HG03571 (cell line): ENCODE measurements around the gene SMYD4.
"Not testable (repeated sequence)": the region's sequence is repeated elsewhere in the genome, so short reads cannot be mapped to it uniquely, and the experiment has no call there.

Experiments
- ATAC-seq: cut with Tn5 transposase; IDR thresholded peaks from one replicate; pipeline ENCODE4 v1.9.1; 2021; ENCODE audit not compliant: unreplicated experiment

SMYD4 gene

DNA sequence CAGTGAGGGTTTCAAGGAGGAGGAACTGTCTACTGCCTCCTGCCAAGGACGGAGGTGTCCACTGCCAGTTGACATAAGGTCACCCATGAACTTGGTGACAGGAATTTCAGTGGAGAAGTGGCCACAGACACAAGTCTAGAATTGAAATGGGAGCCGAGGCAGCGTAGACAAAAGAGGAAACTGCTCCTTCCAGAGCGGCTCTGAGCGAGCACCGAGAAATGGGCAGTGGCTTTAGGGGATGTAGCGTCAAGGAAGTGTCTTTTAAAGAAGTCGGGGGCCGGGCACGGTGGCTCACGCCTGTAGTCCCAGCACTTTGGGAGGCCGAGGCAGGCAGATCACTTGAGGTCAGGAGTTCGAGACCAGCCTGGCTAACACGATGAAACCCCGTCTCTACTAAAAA, 70.9 kb downstream of the SMYD4 start:
- ATAC-seq, result no peak

DNA sequence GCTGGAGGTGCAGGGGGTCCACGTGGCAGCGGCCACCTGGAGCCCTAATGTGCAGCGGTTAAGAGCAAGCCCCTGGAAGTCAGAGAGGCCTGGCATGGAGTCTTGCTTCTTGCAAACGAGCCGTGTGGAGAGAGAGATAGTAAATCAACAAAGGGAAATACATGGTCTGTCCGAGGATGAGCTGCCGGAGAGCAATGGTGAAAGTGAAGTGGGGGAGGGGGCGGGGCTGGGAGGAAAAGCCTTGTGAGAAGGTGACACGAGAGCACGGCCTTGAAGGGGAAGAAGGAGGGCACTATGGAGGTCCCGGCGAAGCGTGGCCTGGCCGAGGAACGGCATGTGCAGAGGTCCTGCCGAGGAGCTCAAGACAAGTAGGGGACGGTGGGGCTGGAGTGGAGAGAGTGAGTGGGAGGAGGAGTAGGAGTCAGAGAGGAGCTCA, 73.9 kb downstream of the SMYD4 start:
- no peak for ATAC-seq

DNA sequence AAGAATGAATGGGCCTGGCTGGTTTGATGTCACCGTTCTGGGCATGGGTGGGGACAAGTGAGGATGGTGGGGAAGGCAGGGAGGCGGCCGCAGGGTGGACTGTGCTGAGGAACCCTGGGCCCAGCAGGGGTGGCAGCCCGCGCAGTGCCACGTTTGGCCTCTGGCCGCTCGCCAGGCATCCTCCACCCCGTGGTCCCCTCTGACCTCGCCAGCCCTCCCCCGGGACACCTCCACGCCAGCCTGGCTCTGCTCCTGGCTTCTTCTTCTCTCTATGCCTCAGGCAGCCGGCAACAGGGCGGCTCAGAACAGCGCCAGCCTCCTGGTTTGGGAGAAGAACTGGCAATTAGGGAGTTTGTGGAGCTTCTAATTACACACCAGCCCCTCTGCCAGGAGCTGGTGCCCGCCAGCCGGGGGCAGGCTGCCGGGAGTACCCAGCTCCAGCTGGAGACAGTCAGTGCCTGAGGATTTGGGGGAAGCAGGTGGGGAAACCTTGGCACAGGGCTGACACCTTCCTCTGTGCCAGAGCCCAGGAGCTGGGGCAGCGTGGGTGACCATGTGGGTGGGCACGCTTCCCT, 74.4 kb downstream of the SMYD4 start:
- no peak for ATAC-seq

DNA sequence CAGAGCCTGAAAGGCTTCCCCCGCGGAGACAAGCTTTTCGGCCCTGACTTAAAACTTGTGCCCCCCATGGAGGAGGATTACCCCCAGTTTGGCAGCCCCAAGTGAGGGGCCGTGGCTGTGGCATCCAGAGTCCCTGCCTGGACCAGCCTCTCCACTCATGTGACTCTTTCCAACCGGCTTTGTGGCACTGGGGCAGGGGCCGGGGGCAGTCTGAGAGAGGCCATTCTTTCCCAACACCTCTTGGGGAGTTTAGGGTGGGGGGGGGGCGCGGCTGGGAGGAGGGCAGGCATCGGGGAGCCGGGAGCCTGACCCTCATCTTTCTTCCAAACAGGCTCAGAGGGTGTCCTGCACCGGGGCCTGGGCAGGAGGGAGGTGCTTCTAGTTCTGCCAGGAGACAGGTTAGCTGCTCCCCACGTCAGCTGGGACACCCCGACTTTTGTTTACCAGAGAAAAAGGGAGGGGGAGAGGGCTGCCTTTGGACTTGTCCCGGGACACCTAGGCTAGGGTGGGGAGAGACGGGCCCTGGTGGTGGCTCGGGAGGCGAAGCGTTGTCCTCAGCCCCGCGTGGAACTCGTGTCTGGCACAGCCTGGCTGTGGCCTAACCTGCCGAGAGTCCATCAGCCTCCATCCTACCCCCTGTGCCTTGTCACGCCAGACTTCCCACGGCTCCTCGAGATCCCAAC, 75.1 kb downstream of the SMYD4 start:
- no peak for ATAC-seq

DNA sequence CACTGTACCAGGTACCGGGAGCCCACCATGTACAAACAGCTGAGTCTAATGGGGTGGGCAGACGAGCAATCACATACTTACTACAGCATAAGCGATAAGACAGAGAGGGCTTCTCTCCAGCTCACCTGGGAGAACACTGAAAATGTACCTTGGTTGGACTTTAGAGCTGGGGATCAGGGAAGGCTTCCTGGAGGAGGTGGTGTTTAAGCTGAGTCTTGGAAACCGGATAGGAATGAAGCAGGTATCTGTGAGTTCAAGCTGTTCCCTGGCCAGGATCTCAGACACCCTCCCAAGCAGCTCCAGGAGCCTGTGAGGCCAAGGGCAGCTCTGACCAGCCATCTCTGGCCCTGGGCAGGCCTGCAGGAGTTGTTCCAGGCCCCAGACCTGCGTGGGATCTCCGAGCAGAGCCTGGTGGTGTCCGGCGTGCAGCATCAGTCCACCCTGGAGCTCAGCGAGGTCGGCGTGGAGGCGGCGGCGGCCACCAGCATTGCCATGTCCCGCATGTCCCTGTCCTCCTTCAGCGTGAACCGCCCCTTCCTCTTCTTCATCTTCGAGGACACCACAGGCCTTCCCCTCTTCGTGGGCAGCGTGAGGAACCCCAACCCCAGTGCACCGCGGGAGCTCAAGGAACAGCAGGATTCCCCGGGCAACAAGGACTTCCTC, 75.8 kb downstream of the SMYD4 start:
- ATAC-seq, result no peak

DNA sequence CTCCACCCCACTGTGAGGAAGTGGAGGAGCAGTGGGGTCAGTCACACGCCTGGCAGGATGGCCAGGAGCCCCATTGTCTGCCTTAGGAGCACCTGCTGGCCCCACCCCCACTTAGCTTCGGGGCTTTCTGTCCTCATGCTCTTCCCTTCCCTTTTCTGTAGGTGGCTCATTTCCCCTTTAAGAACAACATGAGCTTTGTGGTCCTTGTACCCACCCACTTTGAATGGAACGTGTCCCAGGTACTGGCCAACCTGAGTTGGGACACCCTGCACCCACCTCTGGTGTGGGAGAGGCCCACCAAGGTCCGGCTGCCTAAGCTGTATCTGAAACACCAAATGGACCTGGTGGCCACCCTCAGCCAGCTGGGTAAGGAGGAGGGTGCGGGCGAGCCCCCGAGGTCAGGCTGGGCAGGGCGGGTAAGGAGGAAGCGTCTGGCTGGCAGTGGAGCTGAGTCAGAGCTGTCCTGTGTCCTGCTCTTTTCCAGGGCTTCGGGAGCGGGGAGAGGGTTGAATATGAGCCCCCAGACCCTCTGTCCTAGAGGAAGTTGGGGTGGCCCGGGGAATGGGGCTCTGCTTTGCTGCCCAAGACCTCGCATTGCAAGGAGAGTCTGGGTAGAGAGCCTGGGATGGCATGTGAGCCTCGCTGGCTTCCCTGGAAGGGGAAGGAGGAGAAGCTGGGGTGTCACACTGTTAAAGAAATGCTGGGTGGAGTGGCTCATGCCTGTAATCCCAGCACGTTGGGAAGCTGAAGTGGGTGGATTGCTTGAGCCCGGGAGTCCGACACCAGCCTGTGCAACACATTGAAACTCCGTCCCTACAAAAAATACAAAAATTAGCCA, 77.1 kb downstream of the SMYD4 start:
- no peak for ATAC-seq

DNA sequence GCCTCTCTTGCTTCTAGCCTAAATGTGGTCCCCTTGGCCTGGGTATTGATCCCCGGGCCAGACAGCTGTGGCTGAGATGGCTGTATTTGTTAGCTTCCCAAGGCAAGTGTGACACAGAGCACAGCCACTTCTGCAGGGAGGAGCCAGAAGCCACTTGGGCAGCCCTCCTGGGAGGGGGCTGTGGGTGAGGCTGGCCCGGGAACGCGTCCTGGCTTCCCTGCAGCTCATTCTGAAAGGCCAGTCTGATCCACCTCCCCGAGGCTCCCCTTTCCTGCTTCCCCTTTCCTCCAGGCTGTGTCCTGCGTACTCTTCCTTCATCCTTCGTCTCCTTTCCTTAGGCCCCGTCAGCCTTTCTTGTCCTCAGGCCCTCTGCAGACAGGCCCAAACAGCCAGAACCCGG, 79.1 kb downstream of the SMYD4 start:
- no peak for ATAC-seq

DNA sequence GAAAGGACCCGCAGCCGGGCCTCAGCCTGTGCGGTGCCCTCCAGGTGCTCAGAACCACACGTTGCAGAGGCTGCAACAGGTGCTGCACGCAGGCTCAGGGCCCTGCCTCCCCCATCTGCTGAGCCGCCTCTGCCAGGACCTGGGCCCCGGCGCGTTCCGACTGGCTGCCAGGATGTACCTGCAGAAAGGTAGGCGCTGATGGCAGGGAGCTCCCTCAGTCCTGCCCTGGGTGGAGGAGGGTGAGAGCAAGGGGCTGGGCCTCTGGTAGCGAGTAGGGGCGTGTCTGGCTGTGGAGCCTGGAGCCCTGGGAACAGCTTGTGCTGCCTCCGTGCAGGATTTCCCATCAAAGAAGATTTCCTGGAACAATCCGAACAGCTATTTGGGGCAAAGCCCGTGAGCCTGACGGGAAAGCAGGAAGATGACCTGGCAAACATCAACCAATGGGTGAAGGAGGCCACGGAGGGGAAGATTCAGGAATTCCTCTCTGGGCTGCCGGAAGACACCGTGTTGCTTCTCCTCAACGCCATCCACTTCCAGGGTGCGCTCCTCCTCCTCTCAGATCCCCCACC, 82.6 kb downstream of the SMYD4 start:
- no peak for ATAC-seq

DNA sequence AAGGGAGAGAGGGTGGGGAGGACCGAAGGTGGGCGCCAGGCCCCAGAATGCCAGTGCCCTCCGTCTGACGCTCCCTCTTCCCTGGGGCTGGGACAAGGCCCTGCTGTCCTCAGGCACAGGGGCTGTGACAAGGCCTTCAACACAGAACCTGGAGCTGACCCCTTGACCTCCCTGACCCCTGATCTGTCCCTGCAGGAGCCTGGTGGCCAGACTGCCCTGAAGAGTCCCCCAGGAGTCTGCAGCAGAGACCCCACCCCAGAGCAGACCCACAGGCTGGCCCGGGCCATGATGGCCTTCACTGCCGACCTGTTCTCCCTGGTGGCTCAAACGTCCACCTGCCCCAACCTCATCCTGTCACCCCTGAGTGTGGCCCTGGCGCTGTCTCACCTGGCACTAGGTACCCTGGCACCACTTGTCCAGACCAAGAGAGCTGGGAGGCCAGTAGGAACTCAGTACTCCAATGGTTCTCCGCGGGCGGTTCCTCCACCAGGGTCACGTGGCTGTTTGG, 84.1 kb downstream of the SMYD4 start:
- no peak for ATAC-seq

DNA sequence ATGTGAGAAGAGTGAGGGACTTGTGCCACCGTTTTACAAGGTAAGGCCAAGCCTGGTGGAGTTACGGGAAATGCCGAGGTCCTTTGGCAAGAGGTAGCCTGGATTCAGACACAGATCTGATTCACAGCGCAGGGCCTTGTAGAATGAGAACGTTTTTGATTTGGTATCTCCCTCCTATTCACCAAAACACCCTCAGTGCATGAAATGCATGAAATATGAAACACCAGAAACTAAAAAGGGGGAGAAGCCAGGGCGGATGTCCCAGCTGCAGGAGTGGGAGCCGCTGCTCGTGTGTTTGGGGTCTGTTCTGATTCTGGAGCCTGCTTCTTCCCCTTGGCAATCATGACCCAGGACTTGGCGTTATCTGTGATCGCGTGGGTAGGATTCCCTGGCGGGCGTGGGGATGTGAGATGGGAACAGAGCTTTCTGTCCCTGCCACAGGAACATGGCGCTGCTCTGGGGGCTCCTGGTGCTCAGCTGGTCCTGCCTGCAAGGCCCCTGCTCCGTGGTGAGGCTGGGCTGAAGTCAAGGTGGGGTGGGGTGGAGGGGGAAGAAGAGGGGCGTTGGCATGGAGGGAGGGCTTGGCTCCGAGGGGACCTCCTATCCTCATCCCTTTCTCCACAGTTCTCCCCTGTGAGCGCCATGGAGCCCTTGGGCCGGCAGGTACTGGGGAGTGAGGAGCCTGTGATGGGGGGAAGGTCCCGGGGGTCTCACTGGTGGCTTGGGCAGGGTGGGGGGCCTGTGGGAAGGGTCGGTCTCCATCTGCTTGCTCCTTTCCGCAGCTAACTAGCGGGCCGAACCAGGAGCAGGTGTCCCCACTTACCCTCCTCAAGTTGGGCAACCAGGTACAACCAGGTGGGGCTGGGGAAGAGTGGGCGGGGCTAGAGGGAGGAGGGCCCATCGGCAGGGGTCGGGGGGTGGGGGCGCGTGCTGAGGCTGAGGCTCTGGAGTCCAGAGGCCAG, 84.9 kb downstream of the SMYD4 start:
- ATAC-seq, result no peak

DNA sequence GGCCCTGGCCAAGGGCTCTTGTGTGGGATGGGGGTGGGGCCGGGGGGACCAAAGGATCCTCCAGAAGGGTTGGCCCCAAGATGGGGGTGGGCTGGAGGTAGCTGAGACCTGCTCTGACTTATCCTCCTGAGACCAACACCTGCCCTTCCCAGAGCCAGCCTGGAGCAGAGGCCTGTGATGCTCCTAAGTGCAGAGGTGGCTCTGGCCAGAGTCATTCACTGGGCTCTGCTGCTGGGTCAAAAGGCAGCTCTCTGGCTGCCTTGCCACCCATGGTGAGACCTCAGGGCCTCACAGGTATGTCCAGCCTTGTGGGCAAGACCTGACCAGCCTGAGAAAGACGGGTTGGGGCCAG, 86.6 kb downstream of the SMYD4 start:
- ATAC-seq, result no peak

DNA sequence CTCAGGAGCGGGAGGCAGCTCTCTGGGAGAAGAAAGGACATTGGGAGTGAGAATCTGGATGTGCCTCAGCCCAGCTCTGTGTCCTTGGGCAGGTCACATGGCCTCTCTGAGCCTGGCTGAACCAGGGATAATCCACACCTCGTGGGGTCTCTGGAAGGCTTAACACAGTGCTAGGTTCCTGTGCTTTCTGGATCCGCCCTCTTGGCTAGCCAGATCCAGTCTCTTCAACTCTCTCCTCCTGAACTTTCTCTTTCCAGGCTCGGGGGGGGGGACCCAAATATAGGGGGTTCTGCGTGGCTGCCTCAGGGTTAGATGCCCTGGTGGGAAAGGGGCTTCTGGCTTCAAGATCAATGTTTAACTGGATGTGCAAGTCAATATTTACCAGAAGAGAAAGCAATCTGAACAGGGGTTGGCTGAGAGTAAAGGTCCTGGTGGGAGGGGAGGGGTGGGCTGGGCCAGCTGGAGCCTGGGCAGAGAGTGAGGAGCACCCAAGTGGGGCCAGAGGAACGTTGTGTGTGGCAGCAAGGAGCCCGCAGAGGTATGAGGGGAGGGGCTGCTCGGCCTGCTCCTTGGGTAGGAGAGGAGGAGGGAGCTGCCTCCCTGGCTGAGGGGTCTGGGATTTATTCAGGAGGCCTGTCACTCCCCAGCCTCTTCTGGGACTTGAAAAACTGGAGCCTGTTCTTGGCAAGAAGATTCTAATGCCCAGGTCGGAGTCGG, 87.2 kb downstream of the SMYD4 start, which contains the start of gene SERPINF2:
TSS of gene SERPINF2 (plus strand) at position 501 of the 717 bp plus-strand sequence. CDS start 2,125 bp downstream, outside the sequence.
- ATAC-seq, result no peak

DNA sequence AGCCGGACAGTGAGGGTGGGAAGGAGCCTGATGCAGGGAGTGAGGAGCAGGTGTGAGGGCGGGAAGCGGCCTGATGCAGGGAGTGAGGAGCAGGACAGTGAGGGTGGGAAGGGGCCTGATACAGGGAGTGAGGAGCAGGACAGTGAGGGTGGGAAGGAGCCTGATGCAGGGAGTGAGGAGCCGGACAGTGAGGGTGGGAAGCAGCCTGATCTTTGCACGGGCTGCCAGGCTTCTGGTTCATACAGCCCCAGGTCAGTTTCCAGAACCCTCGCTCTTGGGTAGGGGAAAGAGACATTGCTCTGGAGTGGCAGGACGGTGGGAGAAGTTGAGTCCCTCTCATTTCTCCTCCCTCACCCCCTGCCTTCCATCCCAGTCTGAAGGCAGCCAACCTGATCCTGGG, 87.8 kb downstream of the SMYD4 start:
- not testable (repeated sequence) for ATAC-seq

DNA sequence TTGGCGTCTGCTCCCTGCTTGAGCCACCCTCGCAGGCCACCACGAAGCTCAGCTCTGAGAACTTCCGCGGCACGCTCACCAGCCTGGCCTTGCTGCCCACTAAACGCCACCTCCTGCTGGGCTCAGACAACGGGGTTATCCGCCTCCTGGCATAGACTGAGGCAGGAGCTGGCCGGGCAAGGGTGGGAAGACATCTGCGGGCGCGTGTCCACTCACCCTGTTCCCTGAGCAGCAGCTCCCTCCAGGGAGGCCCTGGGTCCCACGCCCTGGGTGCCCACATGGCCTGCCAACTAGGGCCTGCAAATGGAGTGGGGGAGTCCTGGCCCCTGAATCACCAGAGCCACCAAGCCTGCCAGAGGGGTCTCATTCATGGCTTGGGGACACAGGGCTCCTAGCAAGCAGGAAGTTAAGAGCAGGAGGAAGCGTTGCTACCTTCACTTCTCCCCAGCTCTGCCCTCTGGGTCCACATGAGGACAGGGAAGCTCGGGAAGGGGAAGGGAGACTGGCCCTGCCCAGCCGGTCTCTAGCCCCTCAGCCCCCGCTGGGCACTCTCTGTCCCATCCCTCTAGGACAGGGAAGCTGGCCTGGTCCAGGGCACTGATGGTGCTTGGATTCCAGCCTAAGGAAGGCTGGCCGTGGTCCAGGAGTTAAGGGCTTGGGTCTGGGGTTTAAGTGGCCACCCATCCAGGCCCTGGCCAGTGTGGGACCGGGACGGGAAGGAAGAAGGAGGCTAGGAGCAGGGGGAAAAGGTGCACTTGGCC, 92.0 kb downstream of the SMYD4 start:
- no peak for ATAC-seq

DNA sequence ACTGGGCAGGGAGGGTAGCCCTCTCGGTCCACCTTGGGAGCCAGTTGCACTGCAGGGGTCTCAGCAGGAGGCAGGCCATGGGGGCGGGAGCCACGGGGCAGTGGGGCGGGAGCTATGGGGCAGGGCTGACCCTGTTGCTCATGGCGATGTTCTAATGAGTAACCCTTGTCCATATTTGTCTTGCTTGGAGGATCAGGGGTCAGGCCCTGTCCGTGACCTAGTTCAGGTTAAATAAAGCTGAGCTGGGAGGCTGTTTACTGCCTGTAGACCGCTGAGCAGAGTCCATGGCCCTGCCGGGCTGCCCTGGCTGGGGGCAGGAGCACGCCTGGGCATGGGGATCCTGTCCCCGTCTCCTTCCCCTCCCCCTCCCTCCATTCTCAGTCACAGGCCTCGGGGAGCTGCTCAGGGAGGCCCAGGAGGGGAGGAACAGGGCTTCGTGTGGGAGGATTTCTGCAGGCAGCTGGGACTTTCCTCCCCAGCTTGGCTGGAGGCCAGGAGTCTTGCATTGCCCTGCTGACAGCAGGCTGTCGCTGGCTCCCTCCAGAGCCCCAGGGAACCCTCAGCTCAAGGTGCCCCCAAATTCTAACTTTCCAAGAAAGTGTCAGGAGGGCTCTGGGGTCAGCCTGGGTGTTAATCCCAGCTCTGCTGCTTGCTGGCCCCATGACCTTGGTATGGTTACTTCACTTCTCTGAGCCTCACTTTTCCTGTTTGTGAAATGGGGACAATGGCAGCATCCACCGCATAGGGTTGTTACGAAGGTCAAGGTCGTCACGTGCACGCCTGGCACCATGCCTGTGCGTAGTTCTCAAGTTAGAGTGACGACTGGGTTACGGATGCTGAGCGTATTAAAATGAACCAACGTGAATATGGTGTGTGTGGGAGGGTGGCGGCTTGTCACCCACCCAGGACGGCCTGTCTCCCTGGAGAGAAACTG, 93.1 kb downstream of the SMYD4 start:
- ATAC-seq, result no peak

DNA sequence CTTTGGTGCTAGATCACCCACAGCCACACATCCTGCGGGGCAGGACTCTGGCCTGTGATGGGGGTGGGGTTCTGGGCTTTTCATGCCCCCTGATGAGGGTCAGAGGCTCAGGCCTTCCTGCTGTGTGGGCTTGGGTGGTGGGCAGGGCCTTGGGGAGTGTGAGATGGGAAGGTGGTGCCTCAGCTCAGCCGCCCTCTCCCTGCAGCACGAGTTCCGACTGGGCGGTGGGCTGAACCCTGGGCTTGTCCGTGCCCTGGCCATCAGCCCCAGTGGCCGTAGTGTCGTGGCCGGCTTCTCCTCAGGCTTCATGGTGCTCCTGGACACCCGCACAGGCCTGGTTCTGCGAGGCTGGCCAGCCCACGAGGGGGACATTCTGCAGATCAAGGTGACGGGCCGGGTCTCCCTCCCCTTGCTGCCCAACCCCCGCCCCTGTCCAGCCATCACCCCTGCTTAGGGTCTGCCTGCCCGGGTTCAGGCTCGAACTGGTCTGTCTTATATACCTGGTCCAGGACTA, 93.8 kb downstream of the SMYD4 start:
- ATAC-seq, result no peak

DNA sequence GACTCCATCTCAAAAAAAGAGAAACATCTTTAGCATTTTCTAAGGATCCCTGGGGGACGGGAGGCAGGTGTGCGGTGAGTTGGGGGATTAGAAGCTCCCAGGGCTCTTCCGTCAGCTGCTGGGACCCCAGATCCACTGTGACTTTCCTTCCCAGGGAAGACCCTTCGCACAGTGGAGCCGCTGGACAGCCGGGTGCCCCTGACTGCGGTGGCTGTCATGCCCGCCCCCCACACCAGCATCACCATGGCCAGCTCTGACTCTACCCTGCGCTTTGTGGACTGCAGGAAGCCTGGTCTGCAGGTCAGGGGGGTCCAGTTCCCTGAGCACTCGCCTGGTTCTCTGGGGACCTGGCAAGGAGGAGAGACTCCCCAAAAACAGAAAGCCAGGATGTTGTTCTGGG, 94.3 kb downstream of the SMYD4 start:
- no peak for ATAC-seq
